ENCODE results near the gene PRDM11.

Gene PRDM11

GRCh38 chr11:45168366-45169130 lies 22.1 kb downstream of the PRDM11 start:
- Histone ChIP-seq H3K27me3 (ENCODE audit: insufficient read depth, low read depth) (no peaks in the 10 kb centered on the region), H3K9ac (no peak overlapping the region), H3K4me1 (ENCODE audit: low read depth, poor library complexity, severe bottlenecking) (no peaks in the 10 kb centered on the region), H2AFZ (ENCODE audit: low read depth) (no peak overlapping the region), H3K79me2 (ENCODE audit: insufficient read depth, low read depth) (no peaks in the 10 kb centered on the region), H3K4me3 (IDR thresholded peaks at IDR 0.05; ENCODE audit: insufficient read depth, low read depth, low read length) (no peak overlapping the region), H4K20me1 (ENCODE audit: insufficient read depth) (no peaks in the 10 kb centered on the region), H3K27ac (no peak overlapping the region), H3K4me2 (no peak overlapping the region), H3K36me3 (ENCODE audit: insufficient read depth) (no peaks in the 10 kb centered on the region)
- no peak for TF ChIP-seq CTCF (conservative IDR thresholded peaks at IDR 0.05; ENCODE audit: low read depth, low read length)

DNA sequence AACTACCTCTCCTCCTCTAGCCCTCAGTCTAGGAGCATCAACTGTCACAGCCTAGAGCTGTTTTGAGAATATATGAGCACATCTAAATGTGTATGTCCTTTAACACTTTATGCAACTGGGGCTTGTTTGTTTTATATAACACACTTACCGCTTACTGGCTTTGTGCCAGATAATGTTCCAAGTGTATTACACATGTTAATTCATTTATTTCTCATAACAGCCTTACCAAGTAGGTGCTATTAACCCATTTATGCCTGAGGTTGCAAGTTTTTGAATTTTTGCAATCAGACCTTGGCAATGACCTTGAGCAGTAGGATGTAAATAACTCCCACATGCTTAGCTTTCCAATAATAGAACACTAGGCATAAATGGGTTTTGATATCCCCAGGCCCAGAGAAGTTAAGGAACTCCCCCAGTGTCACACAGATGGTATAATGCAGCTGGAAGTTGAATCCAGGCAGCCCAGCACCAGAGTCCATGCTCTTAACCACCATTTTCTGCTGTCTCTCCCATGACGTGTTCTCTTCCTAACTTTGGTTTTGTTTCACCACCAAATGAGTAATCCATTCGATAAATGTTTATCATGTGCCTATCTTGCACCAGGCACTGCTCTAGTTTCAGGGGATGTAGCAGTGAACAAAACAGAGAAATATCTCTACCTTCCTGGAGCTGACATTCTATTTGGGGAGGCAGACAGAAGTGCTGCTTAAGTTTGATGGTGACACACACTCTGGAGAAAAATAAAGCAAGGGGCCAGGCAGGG lies 23.1 kb downstream of the PRDM11 start:
- Histone ChIP-seq H2AFZ (ENCODE audit: low read depth) (no peak overlapping the region), H3K4me2 (no peak overlapping the region), H3K79me2 (ENCODE audit: insufficient read depth, low read depth) (no peaks in the 10 kb centered on the region), H3K4me3 (IDR thresholded peaks at IDR 0.05; ENCODE audit: insufficient read depth, low read depth, low read length) (no peak overlapping the region), H3K4me1 (ENCODE audit: low read depth, poor library complexity, severe bottlenecking) (no peaks in the 10 kb centered on the region), H3K36me3 (ENCODE audit: insufficient read depth) (no peaks in the 10 kb centered on the region), H3K27ac (no peak overlapping the region), H3K9ac (no peak overlapping the region), H4K20me1 (ENCODE audit: insufficient read depth) (no peaks in the 10 kb centered on the region), H3K27me3 (ENCODE audit: insufficient read depth, low read depth) (no peaks in the 10 kb centered on the region)
- TF ChIP-seq CTCF (conservative IDR thresholded peaks at IDR 0.05; ENCODE audit: low read depth, low read length), result no peak

- no peak overlapping the region for H3K9ac ChIP-seq
- H3K36me3 ChIP-seq (ENCODE audit: insufficient read depth), result no peaks in the 10 kb centered on the region
- no peak overlapping the region for H3K4me2 ChIP-seq
- no peaks in the 10 kb centered on the region for H4K20me1 ChIP-seq (ENCODE audit: insufficient read depth)
- no peak overlapping the region for H3K27ac ChIP-seq
- no peak overlapping the region for H2AFZ ChIP-seq (ENCODE audit: low read depth)
- no peak for TF ChIP-seq CTCF (conservative IDR thresholded peaks at IDR 0.05; ENCODE audit: low read depth, low read length)
- no peaks in the 10 kb centered on the region for H3K79me2 ChIP-seq (ENCODE audit: insufficient read depth, low read depth)
- no peaks in the 10 kb centered on the region for H3K4me1 ChIP-seq (ENCODE audit: low read depth, poor library complexity, severe bottlenecking)
- H3K27me3 ChIP-seq (ENCODE audit: insufficient read depth, low read depth), result no peaks in the 10 kb centered on the region
- H3K4me3 ChIP-seq (IDR thresholded peaks at IDR 0.05; ENCODE audit: insufficient read depth, low read depth, low read length), result no peak overlapping the region
Observed at GRCh38 chr11:45170484-45170883, 24.0 kb downstream of the PRDM11 start.

DNA sequence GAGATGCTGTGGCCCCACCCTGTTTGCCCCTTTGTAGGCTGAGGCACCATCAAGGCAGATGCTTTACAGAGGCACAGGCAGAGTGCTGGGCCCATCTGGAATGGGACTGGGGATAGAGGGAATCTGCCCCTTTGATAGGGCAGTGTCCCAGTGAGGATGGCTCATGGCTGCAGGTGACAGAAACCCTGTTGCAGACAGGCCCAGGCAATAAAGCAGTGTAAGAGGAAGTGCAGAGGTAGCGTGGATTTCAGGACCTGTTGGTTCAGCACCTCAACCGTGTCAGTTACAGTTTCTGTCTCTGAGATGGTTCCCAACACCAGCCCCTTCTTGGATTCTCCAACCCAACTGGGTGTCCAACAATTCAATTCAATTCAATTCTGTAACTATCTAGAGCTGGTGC lies 25.1 kb downstream of the PRDM11 start:
- TF ChIP-seq CTCF (conservative IDR thresholded peaks at IDR 0.05; ENCODE audit: low read depth, low read length), result no peak
- no peaks in the 10 kb centered on the region for H3K4me1 ChIP-seq (ENCODE audit: low read depth, poor library complexity, severe bottlenecking)
- no peak overlapping the region for H3K27ac ChIP-seq
- H3K27me3 ChIP-seq (ENCODE audit: insufficient read depth, low read depth), result no peaks in the 10 kb centered on the region
- no peak overlapping the region for H2AFZ ChIP-seq (ENCODE audit: low read depth)
- no peaks in the 10 kb centered on the region for H4K20me1 ChIP-seq (ENCODE audit: insufficient read depth)
- H3K79me2 ChIP-seq (ENCODE audit: insufficient read depth, low read depth), result no peaks in the 10 kb centered on the region
- H3K9ac ChIP-seq, result no peak overlapping the region
- H3K4me2 ChIP-seq, result no peak overlapping the region
- H3K36me3 ChIP-seq (ENCODE audit: insufficient read depth), result no peaks in the 10 kb centered on the region
- H3K4me3 ChIP-seq (IDR thresholded peaks at IDR 0.05; ENCODE audit: insufficient read depth, low read depth, low read length), result no peak overlapping the region

All from KMS-11 (cell line).